Cardiac muscle cell (in vitro differentiated cells and primary cell): ENCODE results near the gene PHLDB2. TPM values are rescaled to one million over a fixed set of nuclear protein-coding genes. Genes with fewer than 3 reads are reported as not detected.
A peak's percentile ranks its signal among the peaks of the same experiment; 100 is the strongest.

ENCODE experiments used
- DNase-seq, 2 donors: peaks; one replicate each; pipeline versions ENCODE4 v3.0.0 to v3.0.0-alpha.2; 2010 to 2017; ENCODE audit warnings: low read depth in 1 of 2, low spot score in 1 of 2
- H3K27ac ChIP-seq: fragments of 200-600 bp; sonication (generic); 2 replicates; pipeline ENCODE4 v1.5.1; 2016
- H3K27me3 ChIP-seq: fragments of 200-600 bp; sonication (generic); 2 replicates; pipeline ENCODE4 v1.6.0; 2016; ENCODE audit warnings: control low read depth
- H3K36me3 ChIP-seq: fragments of 200-600 bp; sonication (generic); 2 replicates; pipeline ENCODE4 v1.5.1; 2016; ENCODE audit warnings: control low read depth
- H3K4me1 ChIP-seq: fragments of 200-600 bp; sonication (generic); 2 replicates; pipeline ENCODE4 v1.8.1; 2017; ENCODE audit warnings: low read depth, mild to moderate bottlenecking, mixed run types
- H3K4me3 ChIP-seq: fragments of 200-600 bp; sonication (generic); 2 replicates; pipeline ENCODE4 v1.5.1; 2016; ENCODE audit warnings: mild to moderate bottlenecking
- H3K9me3 ChIP-seq: fragments of 200-600 bp; sonication (generic); 2 replicates; pipeline ENCODE4 v1.5.1; 2017; ENCODE audit warnings: low read depth, mild to moderate bottlenecking, control low read depth
- CTCF ChIP-seq: IDR thresholded peaks from 2 replicates; pipeline ENCODE4 v1.5.1; 2012; ENCODE audit warnings: low read depth, mild to moderate bottlenecking, low read length
- polyA plus RNA-seq: library from polyadenylated mRNA; unstranded; fragments of >200 nt; fragmentation: Nextera tagmentation; extraction: Ambion mirVana; gene quantifications from 2 replicates; pipeline ENCODE4 v1.2.1, GENCODE V29; 2016
- total RNA-seq: library from RNA; depleted of rRNA; stranded (reverse); fragments of >200 nt; gene quantifications from 2 replicates; pipeline ENCODE4 v1.2.3, GENCODE V29; 2016

PHLDB2 gene
- total and polyA plus RNA-seq, 2 experiments from 2014 or later: 11.3 to 27.2 TPM

- DNase-seq: peak in 1 of 2 donors; percentile 95
- peaks cover 6% of the 10 kb centered on the region for H3K4me1 ChIP-seq
- H3K36me3 ChIP-seq: no peaks in the 10 kb centered on the region
- no peak overlapping the region for H3K27ac ChIP-seq
- no peak overlapping the region for H3K4me3 ChIP-seq
- peak; percentile 36 for TF ChIP-seq CTCF
- H3K9me3 ChIP-seq: no peaks in the 10 kb centered on the region
- H3K27me3 ChIP-seq: no peaks in the 10 kb centered on the region
Measured at GRCh38 chr3:111904376-111905241, 45.5 kb downstream of the PHLDB2 start.

GRCh38 chr3:111906656-111907055 is 47.6 kb downstream of the PHLDB2 start:
- Histone ChIP-seq H3K4me1 (peaks cover 19% of the 10 kb centered on the region), H3K9me3 (no peaks in the 10 kb centered on the region), H3K4me3 (no peak overlapping the region), H3K36me3 (no peaks in the 10 kb centered on the region), H3K27me3 (no peaks in the 10 kb centered on the region), H3K27ac (no peak overlapping the region)
- no peak for TF ChIP-seq CTCF
- DNase-seq: peak in 1 of 2 donors; percentile 17

- Histone ChIP-seq H3K27ac (no peak overlapping the region), H3K27me3 (no peaks in the 10 kb centered on the region), H3K9me3 (no peaks in the 10 kb centered on the region), H3K36me3 (no peaks in the 10 kb centered on the region), H3K4me1 (peaks cover 21% of the 10 kb centered on the region), H3K4me3 (no peak overlapping the region)
- DNase-seq: no peak
- TF ChIP-seq CTCF: no peak
Measured at GRCh38 chr3:111907151-111907550, 48.1 kb downstream of the PHLDB2 start.

- H3K27ac ChIP-seq: no peak overlapping the region
- TF ChIP-seq CTCF: no peak
- peak; percentile 41 to 92 for DNase-seq
- no peak overlapping the region for H3K4me3 ChIP-seq
- H3K4me1 ChIP-seq: peaks cover 21% of the 10 kb centered on the region
- H3K36me3 ChIP-seq: no peaks in the 10 kb centered on the region
- no peaks in the 10 kb centered on the region for H3K27me3 ChIP-seq
- no peaks in the 10 kb centered on the region for H3K9me3 ChIP-seq
Measured at GRCh38 chr3:111910806-111911205, 51.7 kb downstream of the PHLDB2 start.

GRCh38 chr3:111911446-111911845 is 52.4 kb downstream of the PHLDB2 start:
- Histone ChIP-seq H3K9me3 (no peaks in the 10 kb centered on the region), H3K36me3 (no peaks in the 10 kb centered on the region), H3K27ac (no peak overlapping the region), H3K4me3 (no peak overlapping the region), H3K27me3 (no peaks in the 10 kb centered on the region), H3K4me1 (peaks cover 21% of the 10 kb centered on the region)
- DNase-seq: no peak
- TF ChIP-seq CTCF: no peak
